GM23338 (cell line): ENCODE results near the gene WDR75. TPM values are rescaled to one million over a fixed set of nuclear protein-coding genes. Genes with fewer than 3 reads are reported as not detected.

Experiments
- ATAC-seq: fragments of 200-7000 bp; cut with Tn5 transposase; 3 replicates; pipeline ENCODE4 v1.9.1; 2020
- DNase-seq: peaks from one replicate; pipeline ENCODE4 v3.0.0-alpha.2; 2015; ENCODE audit warnings: low spot score
- H2AFZ ChIP-seq: fragments of 200-600 bp; sonication (generic); 2 replicates; pipeline ENCODE4 v1.8.0; 2016; ENCODE audit warnings: antibody characterized with exemption, mild to moderate bottlenecking, moderate library complexity
- H3F3A ChIP-seq: fragments of 200-600 bp; sonication (generic); replicated peaks from 2 replicates; pipeline ENCODE4 v1.8.0; 2017; ENCODE audit warnings: antibody characterized with exemption, mixed run types, low read depth
- H3K27ac ChIP-seq: fragments of 200-600 bp; sonication (generic); 2 replicates; pipeline ENCODE4 v1.6.1; 2016; ENCODE audit warnings: low read depth
- H3K27me3 ChIP-seq: fragments of 200-600 bp; sonication (generic); 2 replicates; pipeline ENCODE4 v1.8.0; 2016; ENCODE audit warnings: mild to moderate bottlenecking, mixed run types, moderate library complexity; ENCODE audit not compliant: insufficient read depth
- H3K36me3 ChIP-seq: fragments of 200-600 bp; sonication (generic); 2 replicates; pipeline ENCODE4 v1.8.0; 2016; ENCODE audit warnings: mild to moderate bottlenecking; ENCODE audit not compliant: insufficient read depth
- H3K4me1 ChIP-seq: fragments of 200-600 bp; sonication (generic); 2 replicates; pipeline ENCODE4 v1.8.0; 2016; ENCODE audit warnings: mild to moderate bottlenecking, moderate library complexity; ENCODE audit not compliant: insufficient read depth
- H3K4me2 ChIP-seq: fragments of 200-600 bp; sonication (generic); 2 replicates; pipeline ENCODE4 v1.7.1; 2017; ENCODE audit warnings: mixed run types
- H3K4me3 ChIP-seq: fragments of 200-600 bp; sonication (generic); 2 replicates; pipeline ENCODE4 v1.6.1; 2016; ENCODE audit warnings: mixed run types
- H3K79me2 ChIP-seq: fragments of 200-600 bp; sonication (generic); replicated peaks from 2 replicates; pipeline ENCODE4 v1.8.0; 2017; ENCODE audit warnings: mild to moderate bottlenecking; ENCODE audit not compliant: insufficient read depth
- H3K9me2 ChIP-seq: fragments of 200-600 bp; sonication (generic); 2 replicates; pipeline ENCODE4 v1.8.0; 2017; ENCODE audit not compliant: insufficient read depth
- H4K20me1 ChIP-seq: fragments of 200-600 bp; sonication (generic); replicated peaks from 2 replicates; pipeline ENCODE4 v1.8.0; 2017; ENCODE audit warnings: mild to moderate bottlenecking; ENCODE audit not compliant: insufficient read depth
- H3K27ac Mint-ChIP-seq: 2 replicates; pipeline ENCODE4 v1.8.0; 2020; ENCODE audit warnings: inconsistent platforms, mild to moderate bottlenecking, moderate library complexity, mixed read lengths
- H3K27me3 Mint-ChIP-seq: 3 replicates; pipeline ENCODE4 v1.8.0; 2022; ENCODE audit warnings: low read depth, mild to moderate bottlenecking, moderate library complexity, mixed read lengths, inconsistent platforms; ENCODE audit not compliant: insufficient read depth, poor library complexity
- H3K36me3 Mint-ChIP-seq: 3 replicates; pipeline ENCODE4 v1.8.0; 2021; ENCODE audit warnings: low read depth, mild to moderate bottlenecking, inconsistent platforms, moderate library complexity, mixed read lengths
- H3K4me1 Mint-ChIP-seq: 3 replicates; pipeline ENCODE4 v1.8.0; 2020; ENCODE audit warnings: mild to moderate bottlenecking, inconsistent platforms, mixed read lengths
- H3K4me3 Mint-ChIP-seq: 3 replicates; pipeline ENCODE4 v1.8.0; 2021; ENCODE audit warnings: moderate library complexity, mild to moderate bottlenecking, inconsistent platforms, mixed read lengths
- H3K9me3 Mint-ChIP-seq: 3 replicates; pipeline ENCODE4 v1.8.0; 2020; ENCODE audit warnings: moderate library complexity, mild to moderate bottlenecking, inconsistent platforms, mixed read lengths
- CREB1 ChIP-seq: fragments of 250-450 bp; sonication (Bioruptor Pico); IDR thresholded peaks from 2 replicates; pipeline ENCODE4 v1.5.0; 2020; ENCODE audit warnings: low read depth, mild to moderate bottlenecking, moderate library complexity
- EZH2 ChIP-seq: fragments of 200-600 bp; sonication (generic); IDR thresholded peaks from one replicate; pipeline ENCODE4 v1.8.0; 2017; ENCODE audit warnings: antibody characterized with exemption, mild to moderate bottlenecking, low read depth; ENCODE audit not compliant: unreplicated experiment
- EZH2phosphoT487 ChIP-seq: fragments of 200-600 bp; sonication (generic); IDR thresholded peaks from one replicate; pipeline ENCODE4 v1.8.1; 2018; ENCODE audit warnings: antibody characterized with exemption; ENCODE audit not compliant: unreplicated experiment
- JUNB ChIP-seq: IDR thresholded peaks from one replicate; pipeline ENCODE4 v1.6.1; 2016; ENCODE audit warnings: antibody characterized with exemption; ENCODE audit not compliant: unreplicated experiment
- NANOG ChIP-seq: IDR thresholded peaks from 2 replicates; pipeline ENCODE4 v1.6.1; 2016; ENCODE audit warnings: antibody characterized with exemption, borderline replicate concordance
- POLR2AphosphoS5 ChIP-seq: IDR thresholded peaks from 2 replicates; pipeline ENCODE4 v1.6.1; 2016; ENCODE audit warnings: antibody characterized with exemption, low read depth
- STAT1 ChIP-seq: IDR thresholded peaks from one replicate; pipeline ENCODE4 v1.6.1; 2016; ENCODE audit warnings: antibody characterized with exemption; ENCODE audit not compliant: unreplicated experiment
- ZNF114 ChIP-seq: fragments of 250-450 bp; sonication (Bioruptor Pico); IDR thresholded peaks from 2 replicates; pipeline ENCODE4 v1.5.0; 2020; ENCODE audit warnings: mild to moderate bottlenecking, moderate library complexity
- ZNF331 ChIP-seq: fragments of 250-450 bp; sonication (Bioruptor Pico); IDR thresholded peaks from 2 replicates; pipeline ENCODE4 v1.5.0; 2020; ENCODE audit warnings: low read depth, mild to moderate bottlenecking, moderate library complexity
- polyA plus RNA-seq: library from polyadenylated mRNA; unstranded; fragments of >200 nt; fragmentation: Nextera tagmentation; extraction: Ambion mirVana; gene quantifications from 2 replicates; pipeline ENCODE4 v1.2.1, GENCODE V29; 2016
- total RNA-seq: library from RNA; depleted of rRNA; stranded (reverse); fragments of >200 nt; shearing (Covaris generic); gene quantifications from 2 replicates; pipeline ENCODE4 v1.2.3, GENCODE V29; 2014
- TF ChIP-seq, protein P1 (sequence below), 2 experiments: fragments of 200-600 bp in 1 of 2; sonication (generic) in 1 of 2; conservative IDR thresholded peaks; 2 replicates each; pipeline versions ENCODE4 v1.5.1 to v1.6.1; 2016 to 2017; ENCODE audit warnings: antibody characterized with exemption in 2 of 2, low read depth in 2 of 2, mild to moderate bottlenecking in 2 of 2, moderate library complexity in 1 of 2
- TF ChIP-seq, protein P2 (sequence below): fragments of 250-450 bp; sonication (Bioruptor Pico); IDR thresholded peaks from 2 replicates; pipeline ENCODE4 v1.5.0; 2020; ENCODE audit warnings: mild to moderate bottlenecking, moderate library complexity
- TF ChIP-seq, protein P3 (sequence below): IDR thresholded peaks from 2 replicates; pipeline ENCODE4 v1.6.1; 2016; ENCODE audit warnings: antibody characterized with exemption

The WDR75 gene
- total and polyA plus RNA-seq, 2 experiments from 2014 or later, result 57.2 to 80.9 TPM

DNA sequence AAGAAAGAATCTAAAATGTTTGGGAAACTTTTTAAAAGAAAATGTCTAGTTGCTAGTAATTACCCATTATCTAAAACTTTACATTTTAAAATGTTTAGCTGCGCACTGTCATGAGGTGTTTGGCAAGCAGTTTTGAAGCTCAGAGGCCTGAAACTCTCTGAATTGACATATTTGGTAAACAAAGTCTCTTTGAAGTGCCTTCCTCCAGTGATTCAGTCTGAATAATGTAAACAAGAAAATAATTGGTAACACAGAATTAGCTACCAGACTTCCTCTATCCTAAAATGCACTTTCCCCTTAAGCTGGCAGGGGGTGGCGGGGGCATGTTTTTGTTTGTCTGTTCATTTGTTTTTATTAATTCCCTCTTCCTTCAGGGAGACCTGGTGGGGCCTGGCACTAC is 61.4 kb downstream of the WDR75 start:
- Histone ChIP-seq H3K27me3 (no peaks in the 10 kb centered on the region), H3F3A (no peaks in the 10 kb centered on the region), H3K27ac (no peak overlapping the region), H3K9me2 (no peaks in the 10 kb centered on the region), H3K4me2 (no peak overlapping the region), H3K36me3 (no peaks in the 10 kb centered on the region), H3K79me2 (no peaks in the 10 kb centered on the region), H2AFZ (peak overlapping the region; percentile 60; the same call in 1 of the 2 replicates), H4K20me1 (no peaks in the 10 kb centered on the region), H3K4me3 (no peak overlapping the region), H3K4me1 (no peaks in the 10 kb centered on the region)
- Mint-ChIP-seq H3K9me3 (no peaks in the 10 kb centered on the region), H3K4me3 (no peak overlapping the region), H3K4me1 (no peaks in the 10 kb centered on the region), H3K27ac (no peak overlapping the region), H3K27me3 (no peaks in the 10 kb centered on the region), H3K36me3 (no peaks in the 10 kb centered on the region)
- ATAC-seq (no peak), DNase-seq (no peak)
- TF ChIP-seq, protein P1, sequence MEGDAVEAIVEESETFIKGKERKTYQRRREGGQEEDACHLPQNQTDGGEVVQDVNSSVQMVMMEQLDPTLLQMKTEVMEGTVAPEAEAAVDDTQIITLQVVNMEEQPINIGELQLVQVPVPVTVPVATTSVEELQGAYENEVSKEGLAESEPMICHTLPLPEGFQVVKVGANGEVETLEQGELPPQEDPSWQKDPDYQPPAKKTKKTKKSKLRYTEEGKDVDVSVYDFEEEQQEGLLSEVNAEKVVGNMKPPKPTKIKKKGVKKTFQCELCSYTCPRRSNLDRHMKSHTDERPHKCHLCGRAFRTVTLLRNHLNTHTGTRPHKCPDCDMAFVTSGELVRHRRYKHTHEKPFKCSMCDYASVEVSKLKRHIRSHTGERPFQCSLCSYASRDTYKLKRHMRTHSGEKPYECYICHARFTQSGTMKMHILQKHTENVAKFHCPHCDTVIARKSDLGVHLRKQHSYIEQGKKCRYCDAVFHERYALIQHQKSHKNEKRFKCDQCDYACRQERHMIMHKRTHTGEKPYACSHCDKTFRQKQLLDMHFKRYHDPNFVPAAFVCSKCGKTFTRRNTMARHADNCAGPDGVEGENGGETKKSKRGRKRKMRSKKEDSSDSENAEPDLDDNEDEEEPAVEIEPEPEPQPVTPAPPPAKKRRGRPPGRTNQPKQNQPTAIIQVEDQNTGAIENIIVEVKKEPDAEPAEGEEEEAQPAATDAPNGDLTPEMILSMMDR (conservative IDR thresholded peaks at IDR 0.05; ENCODE audit: low read depth in 2 of 2), result no peak

DNA sequence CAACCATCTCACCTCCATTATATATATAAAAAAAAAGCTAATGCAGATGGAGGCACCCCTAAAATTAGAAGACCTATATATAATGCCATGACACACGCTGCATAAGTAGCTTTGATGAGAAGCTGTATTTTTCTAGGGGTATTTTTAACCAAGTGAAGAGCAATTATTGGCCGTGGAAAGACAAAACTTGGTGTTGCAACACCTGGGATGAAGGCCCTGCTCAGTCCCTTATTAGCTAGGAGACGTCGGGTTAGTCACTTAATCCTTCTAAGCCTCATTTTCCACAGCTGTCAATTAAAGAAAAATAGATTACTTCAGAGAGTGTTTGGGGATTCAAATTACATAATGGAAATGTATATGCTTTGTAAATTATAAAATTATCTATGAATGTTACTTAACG is 63.0 kb downstream of the WDR75 start:
- DNase-seq (no peak), ATAC-seq (no peak)
- no peaks in the 10 kb centered on the region for H3K36me3 Mint-ChIP-seq
- no peak overlapping the region for H3K4me3 Mint-ChIP-seq
- H3K4me1 ChIP-seq, result no peaks in the 10 kb centered on the region
- H3K27ac Mint-ChIP-seq, result no peak overlapping the region
- no peaks in the 10 kb centered on the region for H3K4me1 Mint-ChIP-seq
- H3K4me3 ChIP-seq, result no peak overlapping the region
- H3F3A ChIP-seq, result no peaks in the 10 kb centered on the region
- no peaks in the 10 kb centered on the region for H4K20me1 ChIP-seq
- no peak overlapping the region for H2AFZ ChIP-seq
- H3K27me3 Mint-ChIP-seq, result no peaks in the 10 kb centered on the region
- H3K27ac ChIP-seq, result no peak overlapping the region
- H3K9me2 ChIP-seq, result 0 out of 2 replicates have a peak, but pooled peaks cover 2% of the 10 kb centered on the region
- no peaks in the 10 kb centered on the region for H3K36me3 ChIP-seq
- no peaks in the 10 kb centered on the region for H3K27me3 ChIP-seq
- no peaks in the 10 kb centered on the region for H3K79me2 ChIP-seq
- no peaks in the 10 kb centered on the region for H3K9me3 Mint-ChIP-seq
- H3K4me2 ChIP-seq, result no peak overlapping the region
- TF ChIP-seq, protein P2, sequence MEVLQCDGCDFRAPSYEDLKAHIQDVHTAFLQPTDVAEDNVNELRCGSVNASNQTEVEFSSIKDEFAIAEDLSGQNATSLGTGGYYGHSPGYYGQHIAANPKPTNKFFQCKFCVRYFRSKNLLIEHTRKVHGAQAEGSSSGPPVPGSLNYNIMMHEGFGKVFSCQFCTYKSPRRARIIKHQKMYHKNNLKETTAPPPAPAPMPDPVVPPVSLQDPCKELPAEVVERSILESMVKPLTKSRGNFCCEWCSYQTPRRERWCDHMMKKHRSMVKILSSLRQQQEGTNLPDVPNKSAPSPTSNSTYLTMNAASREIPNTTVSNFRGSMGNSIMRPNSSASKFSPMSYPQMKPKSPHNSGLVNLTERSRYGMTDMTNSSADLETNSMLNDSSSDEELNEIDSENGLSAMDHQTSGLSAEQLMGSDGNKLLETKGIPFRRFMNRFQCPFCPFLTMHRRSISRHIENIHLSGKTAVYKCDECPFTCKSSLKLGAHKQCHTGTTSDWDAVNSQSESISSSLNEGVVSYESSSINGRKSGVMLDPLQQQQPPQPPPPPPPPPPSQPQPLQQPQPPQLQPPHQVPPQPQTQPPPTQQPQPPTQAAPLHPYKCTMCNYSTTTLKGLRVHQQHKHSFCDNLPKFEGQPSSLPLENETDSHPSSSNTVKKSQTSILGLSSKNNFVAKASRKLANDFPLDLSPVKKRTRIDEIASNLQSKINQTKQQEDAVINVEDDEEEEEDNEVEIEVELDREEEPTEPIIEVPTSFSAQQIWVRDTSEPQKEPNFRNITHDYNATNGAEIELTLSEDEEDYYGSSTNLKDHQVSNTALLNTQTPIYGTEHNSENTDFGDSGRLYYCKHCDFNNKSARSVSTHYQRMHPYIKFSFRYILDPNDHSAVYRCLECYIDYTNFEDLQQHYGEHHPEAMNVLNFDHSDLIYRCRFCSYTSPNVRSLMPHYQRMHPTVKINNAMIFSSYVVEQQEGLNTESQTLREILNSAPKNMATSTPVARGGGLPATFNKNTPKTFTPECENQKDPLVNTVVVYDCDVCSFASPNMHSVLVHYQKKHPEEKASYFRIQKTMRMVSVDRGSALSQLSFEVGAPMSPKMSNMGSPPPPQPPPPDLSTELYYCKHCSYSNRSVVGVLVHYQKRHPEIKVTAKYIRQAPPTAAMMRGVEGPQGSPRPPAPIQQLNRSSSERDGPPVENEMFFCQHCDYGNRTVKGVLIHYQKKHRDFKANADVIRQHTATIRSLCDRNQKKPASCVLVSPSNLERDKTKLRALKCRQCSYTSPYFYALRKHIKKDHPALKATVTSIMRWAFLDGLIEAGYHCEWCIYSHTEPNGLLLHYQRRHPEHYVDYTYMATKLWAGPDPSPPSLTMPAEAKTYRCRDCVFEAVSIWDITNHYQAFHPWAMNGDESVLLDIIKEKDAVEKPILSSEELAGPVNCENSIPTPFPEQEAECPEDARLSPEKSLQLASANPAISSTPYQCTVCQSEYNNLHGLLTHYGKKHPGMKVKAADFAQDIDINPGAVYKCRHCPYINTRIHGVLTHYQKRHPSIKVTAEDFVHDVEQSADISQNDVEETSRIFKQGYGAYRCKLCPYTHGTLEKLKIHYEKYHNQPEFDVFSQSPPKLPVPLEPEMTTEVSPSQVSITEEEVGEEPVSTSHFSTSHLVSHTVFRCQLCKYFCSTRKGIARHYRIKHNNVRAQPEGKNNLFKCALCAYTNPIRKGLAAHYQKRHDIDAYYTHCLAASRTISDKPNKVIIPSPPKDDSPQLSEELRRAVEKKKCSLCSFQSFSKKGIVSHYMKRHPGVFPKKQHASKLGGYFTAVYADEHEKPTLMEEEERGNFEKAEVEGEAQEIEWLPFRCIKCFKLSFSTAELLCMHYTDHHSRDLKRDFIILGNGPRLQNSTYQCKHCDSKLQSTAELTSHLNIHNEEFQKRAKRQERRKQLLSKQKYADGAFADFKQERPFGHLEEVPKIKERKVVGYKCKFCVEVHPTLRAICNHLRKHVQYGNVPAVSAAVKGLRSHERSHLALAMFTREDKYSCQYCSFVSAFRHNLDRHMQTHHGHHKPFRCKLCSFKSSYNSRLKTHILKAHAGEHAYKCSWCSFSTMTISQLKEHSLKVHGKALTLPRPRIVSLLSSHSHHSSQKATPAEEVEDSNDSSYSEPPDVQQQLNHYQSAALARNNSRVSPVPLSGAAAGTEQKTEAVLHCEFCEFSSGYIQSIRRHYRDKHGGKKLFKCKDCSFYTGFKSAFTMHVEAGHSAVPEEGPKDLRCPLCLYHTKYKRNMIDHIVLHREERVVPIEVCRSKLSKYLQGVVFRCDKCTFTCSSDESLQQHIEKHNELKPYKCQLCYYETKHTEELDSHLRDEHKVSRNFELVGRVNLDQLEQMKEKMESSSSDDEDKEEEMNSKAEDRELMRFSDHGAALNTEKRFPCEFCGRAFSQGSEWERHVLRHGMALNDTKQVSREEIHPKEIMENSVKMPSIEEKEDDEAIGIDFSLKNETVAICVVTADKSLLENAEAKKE, result no peak
- TF ChIP-seq NANOG (no peak), JUNB (no peak), CREB1 (CRISPR knock-in tag) (no peak), EZH2 (no peak), EZH2phosphoT487 (no peak), ZNF331 (no peak), ZNF114 (CRISPR knock-in tag) (no peak), STAT1 (no peak), POLR2AphosphoS5 (no peak)
- TF ChIP-seq, protein P3, sequence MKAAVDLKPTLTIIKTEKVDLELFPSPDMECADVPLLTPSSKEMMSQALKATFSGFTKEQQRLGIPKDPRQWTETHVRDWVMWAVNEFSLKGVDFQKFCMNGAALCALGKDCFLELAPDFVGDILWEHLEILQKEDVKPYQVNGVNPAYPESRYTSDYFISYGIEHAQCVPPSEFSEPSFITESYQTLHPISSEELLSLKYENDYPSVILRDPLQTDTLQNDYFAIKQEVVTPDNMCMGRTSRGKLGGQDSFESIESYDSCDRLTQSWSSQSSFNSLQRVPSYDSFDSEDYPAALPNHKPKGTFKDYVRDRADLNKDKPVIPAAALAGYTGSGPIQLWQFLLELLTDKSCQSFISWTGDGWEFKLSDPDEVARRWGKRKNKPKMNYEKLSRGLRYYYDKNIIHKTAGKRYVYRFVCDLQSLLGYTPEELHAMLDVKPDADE, result no peak
